GM21786 (cell line): ENCODE data around the gene STARD10.
A peak's percentile ranks its signal among the peaks of the same experiment; 100 is the strongest.
"Not testable (repeated sequence)": the region's sequence is repeated elsewhere in the genome, so short reads cannot be mapped to it uniquely, and the experiment has no call there.

ENCODE experiments used
- ATAC-seq: cut with Tn5 transposase; IDR thresholded peaks from one replicate; pipeline ENCODE4 v1.9.1; 2021; ENCODE audit not compliant: unreplicated experiment

STARD10 gene

DNA sequence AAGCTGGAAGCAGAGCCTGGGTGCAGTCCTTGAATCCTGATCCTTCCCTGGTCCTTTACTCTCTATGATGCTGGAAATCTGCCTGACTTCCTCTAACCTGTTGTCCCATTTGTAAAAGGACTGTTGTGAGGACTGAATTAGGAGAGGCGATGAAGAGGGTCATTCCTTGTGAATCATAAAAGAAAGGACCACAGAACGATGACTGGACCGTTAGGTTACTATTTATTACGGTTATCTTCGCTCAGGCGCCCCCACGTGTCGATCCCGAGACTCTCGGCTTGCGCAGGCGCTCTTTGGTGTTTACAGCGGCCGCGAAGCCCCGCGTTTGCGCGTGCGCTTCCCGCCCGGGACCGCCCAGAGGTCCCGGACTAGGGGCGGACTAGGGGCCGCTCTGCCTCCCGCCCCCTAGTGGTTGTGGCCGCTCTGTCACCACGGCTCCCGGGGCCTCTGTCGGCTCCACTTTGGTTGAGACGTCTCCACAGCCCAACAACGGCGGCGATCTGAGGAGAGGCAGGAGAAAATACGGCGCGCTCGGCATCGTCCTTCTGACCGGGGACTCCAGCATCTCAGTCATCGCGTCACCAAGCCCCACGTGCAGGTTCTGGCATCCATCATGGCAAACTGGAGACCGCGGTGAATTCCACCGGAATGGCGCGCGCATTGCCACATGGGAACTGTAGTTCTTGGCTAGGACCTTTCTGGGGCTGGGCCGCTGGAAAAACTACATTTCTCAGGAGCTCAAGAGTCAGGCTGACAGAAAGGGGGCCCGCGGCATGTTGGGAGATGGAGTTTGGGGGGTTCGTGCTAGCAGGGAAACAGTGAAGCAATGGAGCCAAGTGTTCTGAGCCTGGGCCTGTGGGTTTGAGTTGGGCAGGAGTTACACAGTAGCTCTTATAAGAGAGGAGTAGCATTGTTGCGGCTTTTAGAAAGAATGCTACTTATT lies at the start of gene STARD10:
STARD10 (minus strand) TSS at position 623 of the 943 bp plus-strand sequence. CDS start 12,866 bp downstream, outside the sequence.
- ATAC-seq: peak; percentile 85

DNA sequence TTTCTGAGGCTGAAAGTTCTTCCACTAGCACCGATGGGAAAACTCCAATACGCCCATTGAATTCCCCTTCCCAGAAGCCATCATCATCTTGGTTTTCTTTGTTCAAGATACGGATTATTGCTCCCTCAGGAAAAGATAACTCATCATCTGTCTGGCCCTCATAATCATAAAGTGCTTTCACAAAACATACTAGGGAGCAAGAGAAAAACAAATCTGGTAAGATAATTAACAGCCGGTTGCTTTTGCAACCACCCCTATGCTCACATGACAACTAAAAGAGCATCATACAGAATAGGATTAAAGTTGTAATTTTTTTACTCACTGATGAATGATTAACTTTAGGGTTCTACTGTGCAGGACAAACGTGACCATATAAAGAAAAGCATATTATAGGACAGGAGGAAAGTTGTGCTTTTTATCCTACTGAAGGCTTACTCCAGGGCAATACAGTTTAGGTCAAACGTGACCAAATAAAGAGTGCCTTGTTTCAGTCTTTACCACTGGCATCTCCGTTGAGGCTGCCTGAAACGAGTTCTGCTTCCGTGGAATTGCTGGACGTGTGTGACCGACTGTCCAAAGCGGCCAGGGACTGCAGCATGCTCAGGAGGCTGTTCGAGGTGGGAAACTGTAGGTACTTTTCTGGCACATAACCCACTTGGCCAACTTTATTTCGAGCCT lies 48.9 kb upstream of the STARD10 start:
- ATAC-seq: no peak

GRCh38 chr11:72842126-72842525 lies 48.3 kb upstream of the STARD10 start:
- no peak for ATAC-seq

GRCh38 chr11:72841397-72841796 lies 47.5 kb upstream of the STARD10 start:
- ATAC-seq: no peak

DNA sequence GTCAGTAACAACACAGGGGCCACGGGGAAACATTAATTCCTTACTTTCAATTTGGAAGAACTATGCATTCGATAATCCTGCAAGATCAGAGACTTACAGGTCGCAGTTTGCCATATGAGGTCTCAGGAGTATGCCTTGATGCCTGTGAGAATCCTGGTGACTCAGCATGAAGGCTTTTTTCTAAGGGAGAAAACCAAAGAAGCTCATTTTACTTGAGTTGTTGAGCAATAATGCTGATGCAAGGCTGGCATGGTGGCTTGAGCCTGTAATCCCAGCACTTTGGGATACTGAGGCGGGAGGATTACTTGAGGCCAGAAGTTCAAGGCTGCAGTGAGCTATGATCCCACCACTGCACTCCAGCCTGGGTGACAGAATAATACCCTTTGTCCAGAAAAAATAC lies 46.9 kb upstream of the STARD10 start:
- ATAC-seq: no peak

DNA sequence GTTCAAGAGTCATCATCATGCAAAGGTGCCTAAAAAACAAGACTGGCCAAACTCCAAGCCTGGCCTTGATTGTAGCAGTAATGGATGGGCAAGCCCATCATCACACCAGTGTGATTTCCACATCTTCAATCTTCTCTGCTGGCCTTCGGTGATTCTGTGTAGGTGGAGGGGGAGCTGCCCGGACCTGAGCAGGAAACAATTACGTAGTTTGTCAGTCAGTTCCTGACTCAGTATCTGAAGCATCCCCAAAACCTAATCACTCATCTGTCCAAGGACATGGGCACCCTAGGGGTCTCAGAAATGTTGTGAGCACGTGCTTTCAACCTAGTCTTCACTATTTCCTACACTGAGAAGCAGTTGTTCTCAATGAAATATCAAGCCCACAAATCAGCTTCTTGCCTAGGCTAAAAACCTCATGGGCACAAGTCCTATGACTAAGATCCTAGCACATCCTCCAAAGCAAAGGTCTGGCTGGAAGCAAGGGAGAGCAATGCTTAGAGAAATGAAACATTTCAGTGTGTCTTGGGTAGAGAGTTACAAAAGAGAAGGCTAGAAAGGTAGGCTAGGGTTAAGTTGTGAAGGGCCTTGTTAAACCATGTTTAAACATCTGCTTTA lies 45.0 kb upstream of the STARD10 start:
- ATAC-seq: no peak

- ATAC-seq: no peak
These were observed 42.3 kb upstream of the STARD10 start for GRCh38 chr11:72836111-72836510.

DNA sequence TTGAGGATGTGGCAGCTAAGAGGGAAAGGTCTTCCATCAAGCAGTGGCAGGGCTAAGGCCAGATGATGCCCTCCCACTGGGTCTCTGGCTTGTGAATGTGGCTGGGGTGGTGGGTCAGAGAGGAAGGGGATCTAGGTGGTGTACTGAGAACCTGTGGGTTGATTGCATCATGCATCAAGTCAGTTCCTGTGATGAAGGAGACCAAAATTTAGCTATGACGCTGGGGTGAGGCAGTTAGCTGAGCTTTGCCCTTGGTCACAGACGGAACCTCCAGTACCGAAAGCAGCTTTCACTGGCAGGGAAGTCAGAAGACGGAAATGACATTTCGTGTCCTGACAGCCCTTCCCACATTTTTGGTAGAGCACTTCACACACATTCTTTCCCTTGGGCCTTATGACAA lies 41.1 kb upstream of the STARD10 start:
- no peak for ATAC-seq

DNA sequence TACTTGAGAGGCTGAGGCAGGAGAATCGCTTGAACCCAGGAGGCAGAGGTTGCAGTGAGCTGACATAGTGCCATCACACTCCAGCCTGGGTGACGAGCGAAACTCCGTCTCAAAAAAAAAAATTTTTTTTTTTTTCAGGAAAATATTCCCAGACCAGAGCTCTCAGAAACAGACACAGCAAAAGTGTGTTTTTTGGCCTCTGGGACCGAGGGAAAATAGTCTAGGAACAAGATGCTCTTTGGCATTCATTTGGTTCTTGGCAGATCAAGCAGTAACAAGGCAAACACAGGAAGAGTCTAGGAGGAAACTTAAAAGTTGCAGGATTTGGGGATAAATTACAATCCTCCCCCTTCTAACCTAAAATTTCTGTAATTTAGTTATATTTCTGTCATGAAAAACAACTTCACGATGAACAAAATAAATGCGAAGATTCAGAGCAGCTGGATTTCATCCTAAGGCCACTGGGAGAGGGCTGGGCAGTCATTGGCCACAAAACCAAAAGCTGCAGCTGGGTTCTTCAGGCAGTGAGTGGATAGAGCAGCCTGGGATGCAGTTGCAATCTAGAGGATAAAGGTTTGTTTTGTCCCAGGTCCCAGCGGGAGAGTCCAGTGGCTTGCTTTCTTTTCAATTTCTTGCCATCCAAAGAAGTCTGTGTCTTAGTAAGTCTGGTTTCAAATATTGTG lies 40.1 kb upstream of the STARD10 start:
- ATAC-seq: no peak

DNA sequence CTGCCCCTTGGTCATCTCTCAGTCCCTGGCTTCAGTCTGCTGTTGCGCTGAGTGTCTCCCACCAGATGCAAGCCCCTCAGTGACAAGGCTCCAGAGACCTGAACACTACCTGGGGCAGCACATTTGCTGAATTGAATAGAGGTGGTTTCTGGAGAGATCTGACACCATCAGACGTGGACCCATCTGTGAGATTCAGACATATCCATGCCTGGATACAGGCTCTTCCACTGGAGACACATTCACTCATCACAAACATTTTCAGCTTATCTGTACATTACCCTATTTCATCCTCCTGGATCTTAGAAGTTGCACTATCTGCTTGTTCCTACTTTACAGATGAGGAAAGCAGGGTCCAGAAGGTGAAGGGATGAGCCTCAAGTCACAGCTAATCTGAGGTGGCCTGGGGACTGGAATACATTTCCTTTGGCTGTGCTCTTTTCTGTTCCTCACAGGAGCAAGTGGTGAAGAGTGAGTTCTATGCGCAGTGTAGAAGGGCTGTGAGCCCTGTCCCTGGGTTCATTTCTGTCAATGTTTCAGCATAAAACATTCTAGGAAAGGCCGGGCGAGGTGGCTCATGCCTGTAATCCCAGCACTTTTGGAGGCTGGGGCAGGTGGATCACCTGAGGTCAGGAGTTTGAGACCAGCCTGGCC lies 39.4 kb upstream of the STARD10 start:
- no peak for ATAC-seq

DNA sequence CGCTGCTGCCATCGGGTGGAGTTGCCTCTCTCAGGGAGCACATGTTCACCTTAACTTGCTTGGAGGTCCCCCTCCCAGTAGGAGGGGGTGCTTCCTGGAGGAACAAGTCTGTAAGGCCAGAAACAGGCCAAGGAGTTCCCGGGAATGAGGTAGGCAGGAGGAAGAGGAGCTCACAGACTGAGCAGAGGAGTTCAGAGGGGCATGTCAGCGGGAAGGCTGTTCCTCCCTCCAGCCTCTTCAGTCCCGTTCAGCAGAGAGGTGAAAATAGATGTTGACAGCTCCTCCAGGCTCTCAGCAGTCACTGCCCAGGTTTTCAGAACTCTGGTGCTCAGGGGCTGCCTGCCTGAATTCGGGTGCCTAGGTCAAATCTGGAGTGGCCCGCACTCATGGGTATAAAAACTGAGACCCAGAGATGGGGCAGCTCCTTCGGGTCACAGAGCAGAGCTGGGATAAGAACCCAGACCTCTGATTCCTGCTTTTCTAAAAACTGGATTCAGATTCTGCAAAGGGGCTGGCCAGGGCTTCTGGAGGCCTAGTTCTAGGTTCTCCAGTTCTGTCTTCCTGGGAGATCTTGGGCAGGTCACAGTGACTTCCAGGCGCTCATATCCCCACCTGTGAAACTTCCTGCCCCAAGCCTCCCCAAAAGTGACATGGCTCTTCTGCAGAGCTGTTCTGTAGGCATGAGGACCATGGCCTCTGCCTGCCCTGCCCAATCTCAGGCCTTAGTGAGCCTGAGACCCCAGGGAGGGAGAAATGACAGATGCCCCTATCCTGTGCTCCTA lies 38.6 kb upstream of the STARD10 start:
- no peak for ATAC-seq

GRCh38 chr11:72831521-72832300 lies 37.9 kb upstream of the STARD10 start:
- no peak for ATAC-seq

- no peak for ATAC-seq
These were observed 36.2 kb upstream of the STARD10 start for GRCh38 chr11:72829884-72830533.

- ATAC-seq: no peak
These were observed 35.3 kb upstream of the STARD10 start for GRCh38 chr11:72829178-72829577.

DNA sequence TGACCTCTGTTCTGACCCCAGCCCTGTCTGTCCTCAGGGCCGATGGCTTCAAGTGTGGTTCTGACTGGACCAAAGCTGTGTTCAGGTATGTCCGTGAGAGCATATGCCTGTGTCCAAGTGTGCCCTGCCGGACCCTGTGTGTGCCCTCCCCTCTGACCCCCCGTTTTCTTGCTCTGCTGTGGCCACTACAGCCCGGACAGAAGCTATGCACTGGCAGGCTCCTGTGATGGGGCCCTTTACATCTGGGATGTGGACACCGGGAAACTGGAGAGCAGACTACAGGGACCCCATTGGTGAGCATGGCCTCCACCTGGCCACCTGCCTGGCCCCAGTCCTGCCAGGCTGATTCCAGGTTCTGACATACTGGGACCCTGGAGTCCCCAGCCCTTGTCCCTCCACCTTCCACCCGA lies 34.9 kb upstream of the STARD10 start:
- no peak for ATAC-seq

DNA sequence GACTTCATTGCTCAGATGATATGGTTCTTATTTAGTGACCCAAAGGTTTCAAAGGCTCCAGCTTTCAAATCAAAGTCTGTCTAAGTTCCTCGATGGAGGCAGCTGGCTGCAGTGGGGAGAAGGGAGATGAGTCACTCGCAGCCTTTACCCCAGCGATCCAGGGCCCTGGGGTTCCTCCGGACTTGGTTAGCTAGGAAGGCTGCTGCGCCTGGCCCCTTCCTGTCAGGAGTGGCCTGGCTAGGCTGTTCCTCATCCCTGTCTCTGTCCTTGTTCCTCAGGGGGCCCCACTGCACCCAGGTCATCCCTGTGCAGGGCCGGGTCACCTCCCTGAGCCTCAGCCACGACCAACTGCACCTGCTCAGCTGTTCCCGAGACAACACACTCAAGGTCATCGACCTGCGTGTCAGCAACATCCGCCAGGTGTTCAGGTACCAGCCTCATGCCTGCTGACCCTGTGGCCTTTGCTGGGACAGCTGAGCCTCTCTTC lies 34.3 kb upstream of the STARD10 start:
- ATAC-seq: no peak

DNA sequence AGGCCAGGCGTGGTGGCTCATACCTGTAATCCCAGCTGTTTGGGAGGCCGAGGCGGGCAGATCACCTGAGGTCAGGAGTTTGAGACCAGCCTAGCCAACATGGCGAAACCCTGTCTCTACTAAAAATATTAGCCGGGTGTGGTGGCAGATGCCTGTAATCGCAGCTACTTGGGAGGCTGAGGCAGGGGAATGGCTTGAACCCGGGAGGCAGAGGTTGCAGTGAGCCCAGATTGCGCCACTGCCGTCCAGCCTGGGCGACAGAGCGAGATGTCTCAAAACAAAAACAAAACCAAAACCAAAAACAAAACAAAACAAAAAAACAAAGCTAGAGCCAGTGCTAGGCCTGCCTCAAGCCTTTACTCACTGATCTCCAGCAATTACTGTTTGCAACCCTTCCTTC lies 33.8 kb upstream of the STARD10 start:
- ATAC-seq: not testable (repeated sequence)

GRCh38 chr11:72826942-72827480 lies 33.2 kb upstream of the STARD10 start:
- no peak for ATAC-seq
